HepG2 (cell line): ENCODE measurements around the gene PAPPA2. TPM values are rescaled to one million over a fixed set of nuclear protein-coding genes. Genes with fewer than 3 reads are reported as not detected.

Experiments used
- ATAC-seq: fragments of 200-7000 bp; cut with Tn5 transposase; 3 replicates; pipeline ENCODE4 v1.9.1; 2020; ENCODE audit warnings: mild to moderate bottlenecking, moderate library complexity
- BruUV-seq: library from RNA; stranded (reverse); fragments of 400-500 nt; replicated peaks from 2 replicates; lab custom pipeline; 2021; lab: Mats Ljungman, UMichigan
- CTCF ChIA-PET: fragments of 300-600 bp; formaldehyde crosslinking; extraction: SDS; loops from one replicate; lab custom pipeline; 2021; ENCODE audit warnings: low total read pairs, inconsistent platforms, low intra/inter-chr PET ratio; lab: Yijun Ruan, JAX
- POLR2A ChIA-PET: fragments of 350-600 bp; sonication (Branson Sonifier 250); formaldehyde crosslinking; loops from one replicate; lab custom pipeline; 2020; ENCODE audit warnings: antibody characterized with exemption, inconsistent platforms; lab: Yijun Ruan, JAX
- DNase-seq: peaks from one replicate; pipeline ENCODE4 v3.0.0-alpha.2; 2015; ENCODE audit warnings: low spot score
- FAIRE-seq: peaks from 3 replicates; lab custom pipeline; 2011; peaks lifted over from hg19 to GRCh38; lab: Jason Lieb, UNC
- H2AFZ ChIP-seq: one replicate; pipeline ENCODE4 v1.6.1; 2011; ENCODE audit warnings: low read length, inconsistent platforms
- H3K27ac ChIP-seq: fragments of 300-600 bp; 3 replicates; pipeline ENCODE4 v1.8.0; 2011; ENCODE audit warnings: mixed run types, mild to moderate bottlenecking, mixed read lengths, low read length, inconsistent platforms; ENCODE audit not compliant: insufficient read depth; ENCODE audit errors: extremely low read length
- H3K27me3 ChIP-seq, 2 experiments: fragments of 200-600 bp in 1 of 2; 2 replicates in 1 of 2; 3 replicates in 1 of 2; pipeline versions ENCODE4 v1.6.0 to v1.8.0; 2011; ENCODE audit warnings: low read length in 2 of 2, mild to moderate bottlenecking in 2 of 2, moderate library complexity in 2 of 2, inconsistent platforms in 1 of 2; ENCODE audit not compliant: insufficient read depth in 2 of 2, control insufficient read depth in 1 of 2
- H3K36me3 ChIP-seq, 2 experiments: fragments of 200-600 bp in 1 of 2; replicated peaks in 1 of 2; 2 replicates in 1 of 2; 3 replicates in 1 of 2; pipeline versions ENCODE4 v1.5.1 to v1.8.0; 2011; ENCODE audit warnings: low read length in 2 of 2, inconsistent platforms in 1 of 2; ENCODE audit not compliant: insufficient read depth in 2 of 2, control insufficient read depth in 1 of 2
- H3K4me1 ChIP-seq: 2 replicates; pipeline ENCODE4 v1.5.1; 2012; ENCODE audit warnings: low read length, inconsistent platforms; ENCODE audit not compliant: insufficient read depth
- H3K4me2 ChIP-seq: 2 replicates; pipeline ENCODE4 v1.6.0; 2011; ENCODE audit warnings: low read depth, low read length, inconsistent platforms
- H3K4me3 ChIP-seq, 3 experiments: fragments of 200-600 bp in 1 of 3; sonication (generic), shearing (Covaris generic) in 1 of 3; replicated peaks in 1 of 3; 2 replicates each; pipeline ENCODE4 v1.5.1; 2011 to 2016; ENCODE audit warnings: low read length in 3 of 3, inconsistent platforms in 2 of 3, low read depth in 2 of 3, mild to moderate bottlenecking in 2 of 3, control low read depth in 1 of 3, mixed read lengths in 1 of 3; ENCODE audit not compliant: insufficient read depth in 1 of 3
- H3K79me2 ChIP-seq: one replicate; pipeline ENCODE4 v1.6.1; 2011; ENCODE audit warnings: low read length, inconsistent platforms; ENCODE audit not compliant: insufficient read depth
- H3K9ac ChIP-seq: 2 replicates; pipeline ENCODE4 v1.6.0; 2011; ENCODE audit warnings: mild to moderate bottlenecking, low read depth, low read length, inconsistent platforms; ENCODE audit not compliant: insufficient read depth
- H3K9me3 ChIP-seq: 2 replicates; pipeline ENCODE4 v1.5.1; 2012; ENCODE audit warnings: mild to moderate bottlenecking, low read length
- H4K20me1 ChIP-seq: 2 replicates; pipeline ENCODE4 v1.6.0; 2011; ENCODE audit warnings: inconsistent platforms, mild to moderate bottlenecking, low read length, moderate library complexity; ENCODE audit not compliant: insufficient read depth
- CBX1 ChIP-seq: IDR thresholded peaks from one replicate; pipeline ENCODE4 v1.6.1; 2016; ENCODE audit warnings: antibody characterized with exemption, low read depth
- HNF1B ChIP-seq: sonication (generic); formaldehyde crosslinking; IDR thresholded peaks from 2 replicates; pipeline ENCODE4 v1.5.1; 2020; ENCODE audit warnings: mild to moderate bottlenecking, moderate library complexity, missing genetic modification reagents
- HNF4A ChIP-seq: sonication (generic); formaldehyde crosslinking; IDR thresholded peaks from 2 replicates; pipeline ENCODE4 v1.4.0; 2020; ENCODE audit warnings: missing genetic modification reagents
- IKZF1 ChIP-seq: fragments of 450-650 bp; IDR thresholded peaks from 2 replicates; pipeline ENCODE4 v1.7.1; 2016
- KAT7 ChIP-seq: IDR thresholded peaks from 2 replicates; pipeline ENCODE4 v1.6.1; 2018; ENCODE audit warnings: borderline replicate concordance, missing compliant biosample characterization
- MAZ ChIP-seq, 2 experiments: sonication (generic) in 1 of 2; formaldehyde crosslinking in 1 of 2; IDR thresholded peaks; 2 replicates each; pipeline versions ENCODE4 v1.5.0 to v1.6.1; 2012 to 2020; ENCODE audit warnings: low read depth in 2 of 2, mild to moderate bottlenecking in 2 of 2, borderline replicate concordance in 1 of 2, improper control_type of control experiment in 1 of 2, low read length in 1 of 2, missing genetic modification reagents in 1 of 2, moderate library complexity in 1 of 2
- MLLT10 ChIP-seq: sonication (generic); formaldehyde crosslinking; IDR thresholded peaks from 2 replicates; pipeline ENCODE4 v1.4.0; 2020; ENCODE audit warnings: missing genetic modification reagents
- NFE2L2 ChIP-seq: fragments of 150-350 bp; IDR thresholded peaks from 2 replicates; pipeline ENCODE4 v1.6.1; 2014; ENCODE audit warnings: low read length
- NFYB ChIP-seq: sonication (generic); formaldehyde crosslinking; IDR thresholded peaks from 2 replicates; pipeline ENCODE4 v1.4.0; 2020; ENCODE audit warnings: missing genetic modification reagents
- SOX5 ChIP-seq: IDR thresholded peaks from 2 replicates; pipeline ENCODE4 v1.6.1; 2016; ENCODE audit warnings: borderline replicate concordance
- TCF12 ChIP-seq, 2 experiments: fragments of 450-650 bp in 1 of 2; sonication (generic) in 1 of 2; formaldehyde crosslinking in 1 of 2; IDR thresholded peaks; 2 replicates each; pipeline versions ENCODE4 v1.6.1 to v1.8.0; 2017 to 2022; ENCODE audit warnings: antibody characterized with exemption in 1 of 2, mild to moderate bottlenecking in 1 of 2, missing genetic modification reagents in 1 of 2, moderate library complexity in 1 of 2
- ZC3H13 ChIP-seq: sonication (generic); formaldehyde crosslinking; IDR thresholded peaks from 2 replicates; pipeline ENCODE4 v1.8.1; 2023; ENCODE audit warnings: mild to moderate bottlenecking, missing genetic modification reagents, moderate library complexity
- ZNF354B ChIP-seq: sonication (generic); formaldehyde crosslinking; IDR thresholded peaks from 2 replicates; pipeline ENCODE4 v1.8.0; 2022; ENCODE audit warnings: mild to moderate bottlenecking, missing genetic modification reagents
- ZNF367 ChIP-seq: sonication (generic); formaldehyde crosslinking; IDR thresholded peaks from 2 replicates; pipeline ENCODE4 v1.4.0; 2020; ENCODE audit warnings: missing genetic modification reagents, borderline replicate concordance
- ZNF790 ChIP-seq: sonication (generic); formaldehyde crosslinking; IDR thresholded peaks from 2 replicates; pipeline ENCODE4 v1.8.0; 2022; ENCODE audit warnings: missing genetic modification reagents, mild to moderate bottlenecking, borderline replicate concordance
- ZNF816 ChIP-seq: sonication (generic); formaldehyde crosslinking; IDR thresholded peaks from 2 replicates; pipeline ENCODE4 v1.8.0; 2022; ENCODE audit warnings: missing genetic modification reagents, mild to moderate bottlenecking, borderline replicate concordance
- ZSCAN21 ChIP-seq: sonication (generic); formaldehyde crosslinking; IDR thresholded peaks from 2 replicates; pipeline ENCODE4 v1.8.0; 2022; ENCODE audit warnings: mild to moderate bottlenecking, missing genetic modification reagents, moderate library complexity, borderline replicate concordance
- WGBS: methylation state at CpG from one replicate; pipeline ENCODE4 v1.1.6; 2017; ENCODE audit warnings: low lambda C conversion rate; 5-methylcytosine and 5-hydroxymethylcytosine counted together
- in situ Hi-C: cut with HindIII; loops from 2 replicates; pipeline ENCODE4 v1.10.0; 2017; ENCODE audit warnings: low pct_unique_long_range_greater_than_20kb; ENCODE audit not compliant: extremely low pct_ligation_motif_present
- intact Hi-C: fragments of 100-400 bp; cut with micrococcal nuclease; formaldehyde crosslinking; loops from one replicate; pipeline ENCODE4 v1.10.0; 2022; ENCODE audit not compliant: unreplicated experiment
- polyA plus RNA-seq, 8 experiments: library from polyadenylated mRNA; depleted of rRNA in 3 of 8; stranded (reverse) in 7 of 8; unstranded in 1 of 8; fragments of >200 nt; fragmentation: Illumina TruSeq in 4 of 8; extraction: Trizol in 4 of 8; gene quantifications; 2 replicates each; pipeline versions ENCODE4 v1.2.1 to v1.2.3, GENCODE V29; 2011 to 2016; ENCODE audit warnings: low read depth in 4 of 8, missing spikeins in 1 of 8, mixed read lengths in 1 of 8; ENCODE audit not compliant: insufficient read depth in 1 of 8
- total RNA-seq, 5 experiments: library from RNA; depleted of rRNA; stranded (reverse); fragments of >200 nt; fragmentation: Illumina TruSeq; extraction: Trizol; gene quantifications; 2 replicates each; pipeline ENCODE4 v1.2.3, GENCODE V29; 2016; ENCODE audit warnings: low read depth in 1 of 5
- TF ChIP-seq, protein P1 (sequence below): IDR thresholded peaks from 2 replicates; pipeline ENCODE4 v1.6.1; 2012; ENCODE audit warnings: inconsistent platforms
- TF ChIP-seq, protein P2 (sequence below): sonication (generic); formaldehyde crosslinking; conservative IDR thresholded peaks from 2 replicates; pipeline ENCODE4 v1.4.0; 2020; ENCODE audit warnings: mild to moderate bottlenecking, missing genetic modification reagents, moderate library complexity

Gene PAPPA2
- total and polyA plus RNA-seq, 2 of the 13 experiments (the other 11 are each of a cell fraction or from before 2014, with no cell fraction given): 0.01 TPM; not detected in 1

DNA sequence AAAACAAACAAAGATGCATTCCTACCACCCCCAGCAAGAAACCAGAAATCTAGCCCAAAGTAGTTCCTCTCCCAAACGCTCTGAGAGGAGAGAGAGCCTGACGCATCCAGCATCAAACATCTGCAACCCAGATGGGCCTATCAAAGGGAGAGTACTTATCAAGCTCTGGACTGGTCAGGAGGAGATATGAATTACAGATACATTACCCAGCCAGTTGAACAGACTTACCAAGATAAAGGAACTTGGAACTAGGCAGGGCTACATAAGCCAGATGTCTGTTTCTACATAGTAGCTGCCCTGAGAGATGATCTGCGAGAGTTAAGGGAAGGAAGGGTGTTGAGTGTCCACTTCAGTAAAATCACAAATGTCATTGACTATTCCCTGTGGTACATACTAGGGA is 138.4 kb downstream of the PAPPA2 start (continued):
- no peak for TF ChIP-seq ZNF367 (CRISPR knock-in tag)
- TF ChIP-seq SOX5 (CRISPR knock-in tag): no peak
- TF ChIP-seq KAT7 (CRISPR knock-in tag): no peak
- no peak for TF ChIP-seq ZC3H13
- no peak for TF ChIP-seq MLLT10 (CRISPR knock-in tag)
- no peak for TF ChIP-seq ZNF816 (CRISPR knock-in tag)
- TF ChIP-seq, protein P1, sequence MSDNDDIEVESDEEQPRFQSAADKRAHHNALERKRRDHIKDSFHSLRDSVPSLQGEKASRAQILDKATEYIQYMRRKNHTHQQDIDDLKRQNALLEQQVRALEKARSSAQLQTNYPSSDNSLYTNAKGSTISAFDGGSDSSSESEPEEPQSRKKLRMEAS: no peak
- TF ChIP-seq, all 625 proteins: peak for 0

- H3K36me3 ChIP-seq: no peaks in the 10 kb centered on the region
- no peak for DNase-seq
- no peak overlapping the region for H2AFZ ChIP-seq
- FAIRE-seq: no peak
- WGBS: 1% methylated on average over 5 of the region's 5 CpGs
- H3K4me1 ChIP-seq: peaks cover 13% of the 10 kb centered on the region; the same call in 1 of the 2 replicates
- peak; percentile 87 for ATAC-seq
- H4K20me1 ChIP-seq: no peaks in the 10 kb centered on the region
- in situ Hi-C loops: no loop called here
- H3K9ac ChIP-seq: no peak overlapping the region
- H3K4me2 ChIP-seq: no peak overlapping the region; the same call in 1 of the 2 replicates
- H3K4me3 ChIP-seq: no peak overlapping the region
- no peaks in the 10 kb centered on the region for H3K79me2 ChIP-seq
- H3K27me3 ChIP-seq: no peaks in the 10 kb centered on the region
- BruUV-seq: no TSS peak
- ChIA-PET CTCF (no interaction called here), POLR2A (no interaction called here)
- intact Hi-C loops: no loop called here
- no peak overlapping the region for H3K27ac ChIP-seq
- no peaks in the 10 kb centered on the region for H3K9me3 ChIP-seq
- TF ChIP-seq ZNF790 (CRISPR knock-in tag): no peak
- no peak for TF ChIP-seq ZSCAN21 (CRISPR knock-in tag)
- TF ChIP-seq NFYB: no peak
- no peak for TF ChIP-seq CBX1
- TF ChIP-seq NFE2L2: no peak
- no peak for TF ChIP-seq ZNF354B (CRISPR knock-in tag)
- TF ChIP-seq MAZ (IDR thresholded peaks at IDR 0.05; ENCODE audit: borderline replicate concordance, low read depth, low read length): no peak
- no peak for TF ChIP-seq MAZ (CRISPR knock-in tag; IDR thresholded peaks at IDR 0.05; ENCODE audit: low read depth)
- TF ChIP-seq HNF1B (CRISPR knock-in tag): 0 out of 2 replicates have a peak, but pooled peaks have one; percentile 23
- TF ChIP-seq HNF4A (CRISPR knock-in tag): peak; percentile 4; the same call in 1 of the 2 replicates
- no peak for TF ChIP-seq IKZF1
- no peak for TF ChIP-seq TCF12 (IDR thresholded peaks at IDR 0.05)
- no peak for TF ChIP-seq TCF12 (CRISPR knock-in tag; IDR thresholded peaks at IDR 0.05)
- TF ChIP-seq, protein P2, sequence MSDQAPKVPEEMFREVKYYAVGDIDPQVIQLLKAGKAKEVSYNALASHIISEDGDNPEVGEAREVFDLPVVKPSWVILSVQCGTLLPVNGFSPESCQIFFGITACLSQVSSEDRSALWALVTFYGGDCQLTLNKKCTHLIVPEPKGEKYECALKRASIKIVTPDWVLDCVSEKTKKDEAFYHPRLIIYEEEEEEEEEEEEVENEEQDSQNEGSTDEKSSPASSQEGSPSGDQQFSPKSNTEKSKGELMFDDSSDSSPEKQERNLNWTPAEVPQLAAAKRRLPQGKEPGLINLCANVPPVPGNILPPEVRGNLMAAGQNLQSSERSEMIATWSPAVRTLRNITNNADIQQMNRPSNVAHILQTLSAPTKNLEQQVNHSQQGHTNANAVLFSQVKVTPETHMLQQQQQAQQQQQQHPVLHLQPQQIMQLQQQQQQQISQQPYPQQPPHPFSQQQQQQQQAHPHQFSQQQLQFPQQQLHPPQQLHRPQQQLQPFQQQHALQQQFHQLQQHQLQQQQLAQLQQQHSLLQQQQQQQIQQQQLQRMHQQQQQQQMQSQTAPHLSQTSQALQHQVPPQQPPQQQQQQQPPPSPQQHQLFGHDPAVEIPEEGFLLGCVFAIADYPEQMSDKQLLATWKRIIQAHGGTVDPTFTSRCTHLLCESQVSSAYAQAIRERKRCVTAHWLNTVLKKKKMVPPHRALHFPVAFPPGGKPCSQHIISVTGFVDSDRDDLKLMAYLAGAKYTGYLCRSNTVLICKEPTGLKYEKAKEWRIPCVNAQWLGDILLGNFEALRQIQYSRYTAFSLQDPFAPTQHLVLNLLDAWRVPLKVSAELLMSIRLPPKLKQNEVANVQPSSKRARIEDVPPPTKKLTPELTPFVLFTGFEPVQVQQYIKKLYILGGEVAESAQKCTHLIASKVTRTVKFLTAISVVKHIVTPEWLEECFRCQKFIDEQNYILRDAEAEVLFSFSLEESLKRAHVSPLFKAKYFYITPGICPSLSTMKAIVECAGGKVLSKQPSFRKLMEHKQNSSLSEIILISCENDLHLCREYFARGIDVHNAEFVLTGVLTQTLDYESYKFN (CRISPR knock-in tag): 0 out of 2 replicates have a peak, but pooled peaks have one; percentile 33
These were observed 139.5 kb downstream of the PAPPA2 start for GRCh38 chr1:176602388-176603004.
